OCI-LY1 (cell line): ENCODE results near the gene KLHDC8A.

Experiments used
- H2AFZ ChIP-seq: fragments of 200-600 bp; sonication (generic), shearing (Covaris generic); 2 replicates; pipeline ENCODE4 v1.6.0; 2014; ENCODE audit warnings: antibody characterized with exemption, mild to moderate bottlenecking, low read length
- H3F3A ChIP-seq: fragments of 200-600 bp; sonication (generic), shearing (Covaris generic); 2 replicates; pipeline ENCODE4 v1.6.0; 2014; ENCODE audit warnings: mild to moderate bottlenecking, antibody characterized with exemption, low read length, moderate library complexity; ENCODE audit not compliant: insufficient read depth
- H3K27ac ChIP-seq: fragments of 200-600 bp; sonication (generic); 2 replicates; pipeline ENCODE4 v1.5.1; 2014; ENCODE audit warnings: low read length, mixed run types, mild to moderate bottlenecking, low read depth; ENCODE audit not compliant: poor library complexity, severe bottlenecking
- H3K27me3 ChIP-seq: fragments of 200-600 bp; sonication (generic); 2 replicates; pipeline ENCODE4 v1.6.0; 2014; ENCODE audit warnings: antibody characterized with exemption, mild to moderate bottlenecking, low read length, moderate library complexity; ENCODE audit not compliant: insufficient read depth
- H3K36me3 ChIP-seq: fragments of 200-600 bp; sonication (generic); 2 replicates; pipeline ENCODE4 v1.6.1; 2014; ENCODE audit warnings: mild to moderate bottlenecking, antibody characterized with exemption, low read length, moderate library complexity, mixed read lengths; ENCODE audit not compliant: insufficient read depth
- H3K4me1 ChIP-seq: fragments of 200-600 bp; sonication (generic); 2 replicates; pipeline ENCODE4 v1.5.1; 2014; ENCODE audit warnings: mild to moderate bottlenecking, low read length, moderate library complexity; ENCODE audit not compliant: insufficient read depth, severe bottlenecking
- H3K4me2 ChIP-seq: fragments of 200-600 bp; sonication (generic), shearing (Covaris generic); 2 replicates; pipeline ENCODE4 v1.6.1; 2014; ENCODE audit warnings: low read length
- H3K4me3 ChIP-seq: fragments of 200-600 bp; sonication (generic); 2 replicates; pipeline ENCODE4 v1.5.1; 2014; ENCODE audit warnings: low read length, low read depth, mild to moderate bottlenecking, mixed read lengths; ENCODE audit not compliant: poor library complexity, severe bottlenecking
- H3K79me2 ChIP-seq: fragments of 200-600 bp; shearing (Covaris generic); 2 replicates; pipeline ENCODE4 v1.6.1; 2016; ENCODE audit warnings: mixed run types, low read length, mixed read lengths; ENCODE audit not compliant: insufficient read depth
- H3K9ac ChIP-seq: fragments of 200-600 bp; sonication (generic), shearing (Covaris generic); 2 replicates; pipeline ENCODE4 v1.6.1; 2014; ENCODE audit warnings: mild to moderate bottlenecking, low read length, mixed read lengths
- H3K9me2 ChIP-seq: fragments of 200-600 bp; sonication (generic), shearing (Covaris generic); 2 replicates; pipeline ENCODE4 v1.6.1; 2014; ENCODE audit warnings: low read depth, mild to moderate bottlenecking, low read length, mixed read lengths
- H3K9me3 ChIP-seq: fragments of 200-600 bp; shearing (Covaris generic); 2 replicates; pipeline ENCODE4 v1.6.1; 2014; ENCODE audit warnings: low read length, mixed read lengths
- H4K20me1 ChIP-seq: fragments of 200-600 bp; sonication (generic), shearing (Covaris generic); 2 replicates; pipeline ENCODE4 v1.6.0; 2016; ENCODE audit warnings: mild to moderate bottlenecking, low read length; ENCODE audit not compliant: insufficient read depth
- EZH2 ChIP-seq: fragments of 200-600 bp; sonication (generic), shearing (Covaris generic); IDR thresholded peaks from 2 replicates; pipeline ENCODE4 v1.8.0; 2017; ENCODE audit warnings: borderline replicate concordance, mixed run types, mild to moderate bottlenecking, antibody characterized with exemption, low read length, moderate library complexity, mixed read lengths
- TF ChIP-seq, protein P1 (sequence below): fragments of 200-600 bp; sonication (generic), shearing (Covaris generic); IDR thresholded peaks from 2 replicates; pipeline ENCODE4 v1.5.1; 2017; ENCODE audit warnings: mild to moderate bottlenecking, antibody characterized with exemption, low read length, moderate library complexity, mixed read lengths

Gene KLHDC8A

DNA sequence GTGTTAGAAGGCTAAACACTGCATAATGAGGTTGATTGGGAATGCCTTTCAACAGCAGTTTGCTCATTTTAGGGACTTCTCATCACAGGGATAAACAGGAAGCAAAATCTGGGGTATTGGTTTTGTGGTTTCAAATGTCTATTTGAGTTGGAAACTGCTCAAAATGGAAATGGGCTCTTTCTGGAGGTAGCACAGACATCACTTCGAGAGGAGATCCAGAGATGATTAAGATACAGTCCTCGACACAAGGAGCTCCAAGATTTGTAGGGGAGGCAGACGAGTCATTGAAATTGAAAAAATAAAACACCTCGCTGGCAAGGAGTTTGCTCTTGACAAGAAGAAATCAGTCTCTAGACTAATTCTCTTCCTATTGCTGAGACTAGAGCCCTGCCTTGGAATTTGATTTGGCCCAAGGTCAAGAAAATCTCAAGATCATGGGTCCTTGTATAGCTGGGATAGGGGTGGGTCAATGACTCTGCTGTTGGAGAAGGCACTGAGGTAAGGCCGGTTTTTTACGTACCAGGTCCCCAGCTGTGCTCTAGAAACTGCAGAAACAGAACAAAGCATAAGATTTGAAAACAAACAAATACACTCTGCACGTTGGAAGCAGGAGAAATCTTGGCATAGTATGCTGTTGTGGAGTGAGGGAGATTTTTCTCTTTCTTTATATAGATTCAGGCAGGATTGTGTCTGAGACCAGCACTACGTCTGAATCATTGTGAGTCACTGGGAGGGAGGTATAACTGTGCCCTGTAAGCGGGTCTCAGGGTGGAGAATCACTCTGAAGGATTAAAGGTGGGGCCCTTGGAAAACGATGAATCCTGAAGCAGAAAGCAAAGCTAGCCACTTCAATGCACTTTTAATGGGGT, 17.7 kb upstream of the KLHDC8A start:
- Histone ChIP-seq H3K4me2 (no peak overlapping the region), H3F3A (no peaks in the 10 kb centered on the region), H3K9me3 (no peaks in the 10 kb centered on the region), H2AFZ (no peak overlapping the region), H3K9ac (no peak overlapping the region), H3K27ac (no peak overlapping the region), H4K20me1 (no peaks in the 10 kb centered on the region), H3K4me1 (no peaks in the 10 kb centered on the region), H3K9me2 (no peaks in the 10 kb centered on the region), H3K79me2 (no peaks in the 10 kb centered on the region), H3K36me3 (no peaks in the 10 kb centered on the region), H3K4me3 (no peak overlapping the region), H3K27me3 (0 out of 2 replicates have a peak, but pooled peaks cover 3% of the 10 kb centered on the region)
- TF ChIP-seq, protein P1, sequence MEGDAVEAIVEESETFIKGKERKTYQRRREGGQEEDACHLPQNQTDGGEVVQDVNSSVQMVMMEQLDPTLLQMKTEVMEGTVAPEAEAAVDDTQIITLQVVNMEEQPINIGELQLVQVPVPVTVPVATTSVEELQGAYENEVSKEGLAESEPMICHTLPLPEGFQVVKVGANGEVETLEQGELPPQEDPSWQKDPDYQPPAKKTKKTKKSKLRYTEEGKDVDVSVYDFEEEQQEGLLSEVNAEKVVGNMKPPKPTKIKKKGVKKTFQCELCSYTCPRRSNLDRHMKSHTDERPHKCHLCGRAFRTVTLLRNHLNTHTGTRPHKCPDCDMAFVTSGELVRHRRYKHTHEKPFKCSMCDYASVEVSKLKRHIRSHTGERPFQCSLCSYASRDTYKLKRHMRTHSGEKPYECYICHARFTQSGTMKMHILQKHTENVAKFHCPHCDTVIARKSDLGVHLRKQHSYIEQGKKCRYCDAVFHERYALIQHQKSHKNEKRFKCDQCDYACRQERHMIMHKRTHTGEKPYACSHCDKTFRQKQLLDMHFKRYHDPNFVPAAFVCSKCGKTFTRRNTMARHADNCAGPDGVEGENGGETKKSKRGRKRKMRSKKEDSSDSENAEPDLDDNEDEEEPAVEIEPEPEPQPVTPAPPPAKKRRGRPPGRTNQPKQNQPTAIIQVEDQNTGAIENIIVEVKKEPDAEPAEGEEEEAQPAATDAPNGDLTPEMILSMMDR: no peak
- no peak for TF ChIP-seq EZH2

DNA sequence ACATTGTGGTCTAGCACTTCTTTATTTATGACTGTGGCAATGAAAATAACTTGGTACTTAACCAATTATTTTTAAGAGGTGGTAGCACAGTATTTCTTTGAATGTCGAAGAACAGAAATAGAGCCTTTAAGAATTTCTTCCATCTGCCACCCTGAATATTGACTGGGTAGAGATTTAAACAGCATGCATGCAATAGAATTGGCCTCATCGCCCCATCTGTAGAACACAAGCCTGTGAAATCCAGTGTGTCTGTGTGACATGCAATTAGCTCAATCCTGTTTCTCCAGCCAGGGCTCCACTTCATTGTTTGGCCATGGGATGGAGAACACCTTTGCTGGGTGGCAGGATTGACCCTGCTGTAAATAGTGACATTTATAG, 17.1 kb upstream of the KLHDC8A start:
- Histone ChIP-seq H3K27ac (no peak overlapping the region), H3K9ac (no peak overlapping the region), H3K4me1 (no peaks in the 10 kb centered on the region), H4K20me1 (no peaks in the 10 kb centered on the region), H3K79me2 (no peaks in the 10 kb centered on the region), H3K4me3 (no peak overlapping the region), H3K9me3 (no peaks in the 10 kb centered on the region), H3K9me2 (no peaks in the 10 kb centered on the region), H2AFZ (no peak overlapping the region), H3K36me3 (no peaks in the 10 kb centered on the region), H3K4me2 (no peak overlapping the region), H3K27me3 (0 out of 2 replicates have a peak, but pooled peaks cover 3% of the 10 kb centered on the region), H3F3A (no peaks in the 10 kb centered on the region)
- TF ChIP-seq, protein P1: no peak
- TF ChIP-seq EZH2: no peak

DNA sequence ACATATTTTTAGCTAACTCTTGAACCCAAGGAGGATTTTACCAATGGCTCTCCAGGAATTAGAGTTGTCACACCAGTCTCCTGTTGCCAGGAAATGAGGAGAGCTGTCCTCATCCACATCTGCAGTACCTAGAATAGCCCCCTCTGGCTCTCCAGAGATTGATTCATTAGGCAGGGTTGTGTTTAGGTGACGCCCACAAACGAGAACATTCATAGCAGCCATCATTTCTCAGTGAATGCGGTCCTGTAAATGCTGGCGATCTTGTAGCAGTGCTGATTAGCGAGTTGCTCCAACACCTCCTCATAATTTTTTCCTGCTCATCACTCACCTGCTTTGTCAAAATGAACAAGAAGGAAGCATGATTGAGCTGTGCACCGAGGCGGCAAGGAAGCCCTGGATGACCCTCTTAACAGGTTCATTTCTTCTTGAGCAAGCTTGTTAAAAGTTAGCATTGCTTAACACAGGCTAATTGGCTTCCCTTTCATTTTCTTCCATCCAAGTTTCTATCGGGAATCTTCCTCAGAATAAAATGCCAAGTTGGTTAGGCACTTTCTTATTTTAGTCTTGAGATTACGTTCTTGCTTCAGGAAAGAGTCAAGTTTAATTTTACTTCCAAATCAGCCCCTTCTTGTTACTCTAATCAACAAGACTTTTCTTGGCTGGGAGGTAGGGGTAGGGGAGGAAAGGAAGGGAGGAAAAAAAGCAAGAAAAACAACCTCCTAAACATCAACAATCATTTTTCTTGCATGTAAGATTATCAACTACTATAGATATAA, 16.5 kb upstream of the KLHDC8A start:
- Histone ChIP-seq H3F3A (no peaks in the 10 kb centered on the region), H3K4me2 (no peak overlapping the region)

More for the DNA sequence above, 16.5 kb upstream of the KLHDC8A start:
- TF ChIP-seq, protein P1: no peak
- TF ChIP-seq EZH2: no peak
- H2AFZ ChIP-seq: no peak overlapping the region
- H3K9me2 ChIP-seq: no peaks in the 10 kb centered on the region
- 0 out of 2 replicates have a peak, but pooled peaks cover 3% of the 10 kb centered on the region for H3K27me3 ChIP-seq
- H3K4me1 ChIP-seq: no peaks in the 10 kb centered on the region
- no peak overlapping the region for H3K9ac ChIP-seq
- no peak overlapping the region for H3K27ac ChIP-seq
- no peak overlapping the region for H3K4me3 ChIP-seq
- H3K36me3 ChIP-seq: no peaks in the 10 kb centered on the region
- H4K20me1 ChIP-seq: no peaks in the 10 kb centered on the region
- no peaks in the 10 kb centered on the region for H3K9me3 ChIP-seq
- no peaks in the 10 kb centered on the region for H3K79me2 ChIP-seq
